Measurements from ENCODE around the gene MAGEF1.
"Not testable (repeated sequence)": the region's sequence is repeated elsewhere in the genome, so short reads cannot be mapped to it uniquely, and the experiment has no call there.

The MAGEF1 gene

GRCh38 chr3:184737063-184737462 lies 25.2 kb upstream of the MAGEF1 start:
- Mint-ChIP-seq H3K27ac (no peak overlapping the region), H3K4me3 (no peak overlapping the region), H3K4me1 (peaks cover 5% of the 10 kb centered on the region), H3K9me3 (no peaks in the 10 kb centered on the region), H3K27me3 (no peaks in the 10 kb centered on the region), H3K36me3 (ENCODE audit: low read depth) (no peaks in the 10 kb centered on the region)
- ATAC-seq (no peak), DNase-seq (no peak)

GRCh38 chr3:184734903-184735701 lies 23.2 kb upstream of the MAGEF1 start:
- no peak for ATAC-seq
- no peak overlapping the region for H3K27ac Mint-ChIP-seq

GRCh38 chr3:184733971-184734608 lies 22.2 kb upstream of the MAGEF1 start:
- Mint-ChIP-seq H3K4me3 (no peak overlapping the region), H3K36me3 (ENCODE audit: low read depth) (no peaks in the 10 kb centered on the region), H3K4me1 (no peaks in the 10 kb centered on the region), H3K9me3 (no peaks in the 10 kb centered on the region), H3K27me3 (peaks cover 3% of the 10 kb centered on the region), H3K27ac (no peak overlapping the region)
- no peak for ATAC-seq
- no peak for DNase-seq

More at GRCh38 chr3:184734903-184735701, 23.2 kb upstream of the MAGEF1 start:
- H3K9me3 Mint-ChIP-seq: no peaks in the 10 kb centered on the region
- DNase-seq: no peak
- H3K4me3 Mint-ChIP-seq: no peak overlapping the region
- H3K36me3 Mint-ChIP-seq (ENCODE audit: low read depth): no peaks in the 10 kb centered on the region
- H3K27me3 Mint-ChIP-seq: peaks cover 2% of the 10 kb centered on the region
- no peaks in the 10 kb centered on the region for H3K4me1 Mint-ChIP-seq

- Mint-ChIP-seq H3K4me3 (no peak overlapping the region), H3K27me3 (peaks cover 3% of the 10 kb centered on the region), H3K36me3 (ENCODE audit: low read depth) (no peaks in the 10 kb centered on the region), H3K4me1 (no peaks in the 10 kb centered on the region), H3K9me3 (no peaks in the 10 kb centered on the region), H3K27ac (no peak overlapping the region)
- no peak for DNase-seq
- ATAC-seq: no peak
Measured at GRCh38 chr3:184733181-184733580, 21.3 kb upstream of the MAGEF1 start.

- no peak overlapping the region for H3K27ac Mint-ChIP-seq
- H3K36me3 Mint-ChIP-seq (ENCODE audit: low read depth): no peaks in the 10 kb centered on the region
- no peak overlapping the region for H3K4me3 Mint-ChIP-seq
- H3K9me3 Mint-ChIP-seq: no peaks in the 10 kb centered on the region
- H3K27me3 Mint-ChIP-seq: peaks cover 3% of the 10 kb centered on the region
- DNase-seq (no peak), ATAC-seq (no peak)
- H3K4me1 Mint-ChIP-seq: no peaks in the 10 kb centered on the region
Measured at GRCh38 chr3:184731786-184732537, 20.1 kb upstream of the MAGEF1 start.

- H3K9me3 Mint-ChIP-seq: no peaks in the 10 kb centered on the region
- no peak for ATAC-seq
- no peaks in the 10 kb centered on the region for H3K36me3 Mint-ChIP-seq (ENCODE audit: low read depth)
- DNase-seq: no peak
- no peak overlapping the region for H3K4me3 Mint-ChIP-seq
- no peak overlapping the region for H3K27ac Mint-ChIP-seq
- H3K4me1 Mint-ChIP-seq: no peaks in the 10 kb centered on the region
- peaks cover 3% of the 10 kb centered on the region for H3K27me3 Mint-ChIP-seq
Measured at GRCh38 chr3:184730924-184731323, 19.1 kb upstream of the MAGEF1 start.

GRCh38 chr3:184729154-184729553 lies 17.3 kb upstream of the MAGEF1 start:
- not testable (repeated sequence) for ATAC-seq; H3K9me3 Mint-ChIP-seq; H3K4me3 Mint-ChIP-seq; H3K27ac Mint-ChIP-seq; H3K27me3 Mint-ChIP-seq; H3K4me1 Mint-ChIP-seq; H3K36me3 Mint-ChIP-seq (ENCODE audit: low read depth); DNase-seq

- H3K4me1 Mint-ChIP-seq: no peaks in the 10 kb centered on the region
- ATAC-seq (no peak), DNase-seq (no peak)
- no peak overlapping the region for H3K4me3 Mint-ChIP-seq
- peaks cover 3% of the 10 kb centered on the region for H3K27me3 Mint-ChIP-seq
- H3K36me3 Mint-ChIP-seq (ENCODE audit: low read depth): no peaks in the 10 kb centered on the region
- no peak overlapping the region for H3K27ac Mint-ChIP-seq
- no peaks in the 10 kb centered on the region for H3K9me3 Mint-ChIP-seq
Measured at GRCh38 chr3:184728010-184728527, 16.2 kb upstream of the MAGEF1 start.

GRCh38 chr3:184727357-184728009 lies 15.6 kb upstream of the MAGEF1 start:
- Mint-ChIP-seq H3K27me3 (peaks cover 3% of the 10 kb centered on the region), H3K4me1 (no peaks in the 10 kb centered on the region), H3K9me3 (no peaks in the 10 kb centered on the region), H3K36me3 (ENCODE audit: low read depth) (no peaks in the 10 kb centered on the region), H3K27ac (no peak overlapping the region), H3K4me3 (no peak overlapping the region)
- peak; percentile 52 for DNase-seq
- ATAC-seq: peak; percentile 93

GRCh38 chr3:184726497-184726896 lies 14.6 kb upstream of the MAGEF1 start:
- Mint-ChIP-seq H3K4me1 (no peaks in the 10 kb centered on the region), H3K27ac (no peak overlapping the region), H3K27me3 (peaks cover 3% of the 10 kb centered on the region), H3K36me3 (ENCODE audit: low read depth) (no peaks in the 10 kb centered on the region), H3K4me3 (no peak overlapping the region), H3K9me3 (no peaks in the 10 kb centered on the region)
- no peak for ATAC-seq
- no peak for DNase-seq

- no peaks in the 10 kb centered on the region for H3K9me3 Mint-ChIP-seq
- H3K36me3 Mint-ChIP-seq (ENCODE audit: low read depth): no peaks in the 10 kb centered on the region
- H3K27ac Mint-ChIP-seq: no peak overlapping the region
- H3K27me3 Mint-ChIP-seq: peaks cover 2% of the 10 kb centered on the region
- DNase-seq: no peak
- no peak for ATAC-seq
- H3K4me1 Mint-ChIP-seq: no peaks in the 10 kb centered on the region
- no peak overlapping the region for H3K4me3 Mint-ChIP-seq
Measured at GRCh38 chr3:184725176-184725719, 13.4 kb upstream of the MAGEF1 start.

GRCh38 chr3:184724699-184725098 lies 12.8 kb upstream of the MAGEF1 start:
- Mint-ChIP-seq H3K36me3 (ENCODE audit: low read depth) (no peaks in the 10 kb centered on the region), H3K9me3 (no peaks in the 10 kb centered on the region), H3K27ac (no peak overlapping the region), H3K4me3 (no peak overlapping the region), H3K4me1 (no peaks in the 10 kb centered on the region), H3K27me3 (no peaks in the 10 kb centered on the region)
- no peak for DNase-seq
- ATAC-seq: no peak

GRCh38 chr3:184719709-184720108 lies 7.8 kb upstream of the MAGEF1 start:
- Mint-ChIP-seq H3K9me3 (no peaks in the 10 kb centered on the region), H3K36me3 (ENCODE audit: low read depth) (no peaks in the 10 kb centered on the region), H3K27ac (no peak overlapping the region), H3K27me3 (no peaks in the 10 kb centered on the region), H3K4me1 (no peaks in the 10 kb centered on the region), H3K4me3 (no peak overlapping the region)
- DNase-seq: no peak
- no peak for ATAC-seq

GRCh38 chr3:184718431-184718830 lies 6.6 kb upstream of the MAGEF1 start:
- no peaks in the 10 kb centered on the region for H3K27me3 Mint-ChIP-seq
- no peaks in the 10 kb centered on the region for H3K36me3 Mint-ChIP-seq (ENCODE audit: low read depth)
- H3K27ac Mint-ChIP-seq: no peak overlapping the region
- no peaks in the 10 kb centered on the region for H3K9me3 Mint-ChIP-seq
- no peak for DNase-seq
- ATAC-seq: no peak
- H3K4me3 Mint-ChIP-seq: no peak overlapping the region
- H3K4me1 Mint-ChIP-seq: no peaks in the 10 kb centered on the region

Measured in activated naive CD8-positive, alpha-beta T cell treated with anti-CD3 and anti-CD28 coated beads, Interleukin-2, amount 50 U/mL, for 24 hours (primary cell).